K562 (cell line): ENCODE measurements around the gene APOL3. TPM values are rescaled to one million over a fixed set of nuclear protein-coding genes. Genes with fewer than 3 reads are reported as not detected.
A peak's percentile ranks its signal among the peaks of the same experiment; 100 is the strongest.

Experiments
- BACH1 ChIP-seq: fragments of 200-800 bp; sonication (Bioruptor generic); IDR thresholded peaks from 2 replicates; pipeline ENCODE4 v1.6.1; 2016; ENCODE audit warnings: missing genetic modification characterization, missing compliant biosample characterization
- BHLHE40 ChIP-seq: IDR thresholded peaks from 2 replicates; pipeline ENCODE4 v1.6.1; 2011; ENCODE audit warnings: low read length, improper control_type of control experiment
- CUX1 ChIP-seq: fragments of 200-800 bp; sonication (Bioruptor generic); IDR thresholded peaks from 2 replicates; pipeline ENCODE4 v1.6.1; 2016; ENCODE audit warnings: missing genetic modification characterization, missing compliant biosample characterization
- EP400 ChIP-seq: fragments of 450-650 bp; IDR thresholded peaks from 2 replicates; pipeline ENCODE4 v1.6.1; 2017; ENCODE audit warnings: antibody characterized with exemption, mild to moderate bottlenecking, moderate library complexity
- ESRRB ChIP-seq: fragments of 250-450 bp; sonication (Bioruptor Pico); IDR thresholded peaks from 2 replicates; pipeline ENCODE4 v1.5.0; 2020; ENCODE audit warnings: mild to moderate bottlenecking, moderate library complexity, borderline replicate concordance
- GABPA ChIP-seq: fragments of 200-800 bp; sonication (Bioruptor generic); conservative IDR thresholded peaks from 2 replicates; pipeline ENCODE4 v1.6.1; 2016; ENCODE audit warnings: low read depth, missing genetic modification characterization, missing compliant biosample characterization
- HES1 ChIP-seq: fragments of 450-650 bp; IDR thresholded peaks from 2 replicates; pipeline ENCODE4 v1.6.1; 2016; ENCODE audit warnings: low read depth, mild to moderate bottlenecking, moderate library complexity
- HNRNPL ChIP-seq: fragments of 200-400 bp; formaldehyde crosslinking; IDR thresholded peaks from 2 replicates; pipeline ENCODE4 v1.6.1; 2017; ENCODE audit warnings: low read depth, mild to moderate bottlenecking, low read length
- MAZ ChIP-seq, 2 experiments: fragments of 450-650 bp in 1 of 2; sonication (generic) in 1 of 2; formaldehyde crosslinking; IDR thresholded peaks in 1 of 2; conservative IDR thresholded peaks in 1 of 2; 2 replicates each; pipeline versions ENCODE4 v1.4.0 to v1.5.0; 2020; ENCODE audit warnings: mild to moderate bottlenecking in 1 of 2, missing genetic modification reagents in 1 of 2
- NCOA6 ChIP-seq: fragments of 450-650 bp; IDR thresholded peaks from 2 replicates; pipeline ENCODE4 v1.6.1; 2017; ENCODE audit warnings: mild to moderate bottlenecking
- NFYB ChIP-seq: IDR thresholded peaks from 2 replicates; pipeline ENCODE4 v1.6.1; 2011; ENCODE audit warnings: mild to moderate bottlenecking, moderate library complexity; ENCODE audit not compliant: insufficient read length; ENCODE audit errors: extremely low read depth
- POLR2H ChIP-seq: IDR thresholded peaks from 2 replicates; pipeline ENCODE4 v1.6.1; 2016; ENCODE audit warnings: missing genetic modification characterization, low read depth, mild to moderate bottlenecking, control low read depth, missing compliant biosample characterization, moderate library complexity
- SMARCA4 ChIP-seq: fragments of 450-650 bp; IDR thresholded peaks from 2 replicates; pipeline ENCODE4 v1.6.1; 2016
- SUPT5H ChIP-seq: fragments of 450-650 bp; IDR thresholded peaks from 2 replicates; pipeline ENCODE4 v1.6.1; 2016
- TBP ChIP-seq: optimal IDR thresholded peaks from 2 replicates; pipeline ENCODE3; 2011; ENCODE audit warnings: low read depth, low read length, improper control_type of control experiment
- ZFX ChIP-seq: sonication (generic); formaldehyde crosslinking; IDR thresholded peaks from 2 replicates; pipeline ENCODE4 v1.8.0; 2022; ENCODE audit warnings: mild to moderate bottlenecking, missing genetic modification reagents, moderate library complexity
- ZKSCAN8 ChIP-seq: fragments of 200-800 bp; sonication (Bioruptor generic); IDR thresholded peaks from 2 replicates; pipeline ENCODE4 v1.6.1; 2016; ENCODE audit warnings: missing genetic modification characterization, missing compliant biosample characterization
- polyA plus RNA-seq, 8 experiments: library from polyadenylated mRNA; depleted of rRNA in 4 of 8; stranded (reverse) in 5 of 8; unstranded in 3 of 8; fragments of >200 nt; fragmentation: Nextera tagmentation in 2 of 8; fragmentation: Illumina TruSeq in 1 of 8; extraction: Ambion mirVana in 2 of 8; extraction: Trizol in 1 of 8; gene quantifications; 2 replicates each; pipeline versions ENCODE4 v1.2.1 to v1.2.3, GENCODE V29; 2011 to 2014; ENCODE audit warnings: inconsistent platforms in 1 of 8, missing spikeins in 1 of 8
- total RNA-seq, 7 experiments: library from RNA; depleted of rRNA in 6 of 7; stranded (reverse); fragments of >200 nt in 6 of 7; fragmentation: Illumina TruSeq in 2 of 7; extraction: Trizol in 2 of 7; gene quantifications; 2 replicates each; pipeline versions ENCODE4 v1.2.1 to v1.2.3, GENCODE V29; 2011 to 2021; ENCODE audit warnings: low replicate concordance in 1 of 7
- TF ChIP-seq, protein P1 (sequence below): fragments of 450-650 bp; formaldehyde crosslinking; IDR thresholded peaks from 2 replicates; pipeline ENCODE4 v1.4.0; 2020; ENCODE audit warnings: mild to moderate bottlenecking, mixed read lengths
- TF ChIP-seq, protein P2 (sequence below): fragments of 450-650 bp; formaldehyde crosslinking; conservative IDR thresholded peaks from 2 replicates; pipeline ENCODE4 v1.4.0; 2022; ENCODE audit warnings: mild to moderate bottlenecking, missing genetic modification characterization

The APOL3 gene
- total and polyA plus RNA-seq, 9 of the 15 experiments (the other 6 are each of a cell fraction or from before 2014, with no cell fraction given): 0.25 to 1.1 (median 0.56) TPM; not detected in 1

- TF ChIP-seq ZFX (CRISPR knock-in tag): no peak
- TF ChIP-seq CUX1 (CRISPR knock-in tag): no peak
- TF ChIP-seq MAZ (CRISPR knock-in tag; conservative IDR thresholded peaks at IDR 0.05 in 1 of 2, IDR thresholded peaks at IDR 0.05 in 1 of 2): peak in 1 of 2 experiments; percentile 65; a peak in 2 of 4 replicates
- no peak for TF ChIP-seq HES1
- no peak for TF ChIP-seq ESRRB (CRISPR knock-in tag)
- TF ChIP-seq NFYB: no peak
- no peak for TF ChIP-seq POLR2H (tag)
- TF ChIP-seq, protein P1, sequence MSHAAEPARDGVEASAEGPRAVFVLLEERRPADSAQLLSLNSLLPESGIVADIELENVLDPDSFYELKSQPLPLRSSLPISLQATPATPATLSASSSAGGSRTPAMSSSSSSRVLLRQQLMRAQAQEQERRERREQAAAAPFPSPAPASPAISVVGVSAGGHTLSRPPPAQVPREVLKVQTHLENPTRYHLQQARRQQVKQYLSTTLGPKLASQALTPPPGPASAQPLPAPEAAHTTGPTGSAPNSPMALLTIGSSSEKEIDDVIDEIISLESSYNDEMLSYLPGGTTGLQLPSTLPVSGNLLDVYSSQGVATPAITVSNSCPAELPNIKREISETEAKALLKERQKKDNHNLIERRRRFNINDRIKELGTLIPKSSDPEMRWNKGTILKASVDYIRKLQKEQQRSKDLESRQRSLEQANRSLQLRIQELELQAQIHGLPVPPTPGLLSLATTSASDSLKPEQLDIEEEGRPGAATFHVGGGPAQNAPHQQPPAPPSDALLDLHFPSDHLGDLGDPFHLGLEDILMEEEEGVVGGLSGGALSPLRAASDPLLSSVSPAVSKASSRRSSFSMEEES (CRISPR knock-in tag): no peak
- no peak for TF ChIP-seq ZKSCAN8
- TF ChIP-seq BHLHE40: no peak; the same call in 1 of the 2 replicates
- TF ChIP-seq TBP: peak; percentile 14
- TF ChIP-seq, protein P2, sequence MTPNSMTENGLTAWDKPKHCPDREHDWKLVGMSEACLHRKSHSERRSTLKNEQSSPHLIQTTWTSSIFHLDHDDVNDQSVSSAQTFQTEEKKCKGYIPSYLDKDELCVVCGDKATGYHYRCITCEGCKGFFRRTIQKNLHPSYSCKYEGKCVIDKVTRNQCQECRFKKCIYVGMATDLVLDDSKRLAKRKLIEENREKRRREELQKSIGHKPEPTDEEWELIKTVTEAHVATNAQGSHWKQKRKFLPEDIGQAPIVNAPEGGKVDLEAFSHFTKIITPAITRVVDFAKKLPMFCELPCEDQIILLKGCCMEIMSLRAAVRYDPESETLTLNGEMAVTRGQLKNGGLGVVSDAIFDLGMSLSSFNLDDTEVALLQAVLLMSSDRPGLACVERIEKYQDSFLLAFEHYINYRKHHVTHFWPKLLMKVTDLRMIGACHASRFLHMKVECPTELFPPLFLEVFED: no peak
- no peak for TF ChIP-seq HNRNPL
- TF ChIP-seq EP400: peak; percentile 16; the same call in 1 of the 2 replicates
- peak; percentile 53 for TF ChIP-seq GABPA (tag)
- TF ChIP-seq SUPT5H: no peak
- TF ChIP-seq NCOA6: no peak
- TF ChIP-seq BACH1: no peak
- no peak for TF ChIP-seq SMARCA4
Measured at GRCh38 chr22:36123673-36124630, 36.6 kb downstream of the APOL3 start (continued).
